Measurements from ENCODE around the gene SAPCD2. TPM values are rescaled to one million over a fixed set of nuclear protein-coding genes. Genes with fewer than 3 reads are reported as not detected.
A peak's percentile ranks its signal among the peaks of the same experiment; 100 is the strongest.
"Not testable (repeated sequence)": the region's sequence is repeated elsewhere in the genome, so short reads cannot be mapped to it uniquely, and the experiment has no call there.

Gene SAPCD2
- total RNA-seq, 4 donors from 2014 or later, result 0.15 to 5.9 (median 1.0) TPM; not detected in 1

- Histone ChIP-seq H3K4me3 (no peak overlapping the region), H3K27me3 (peaks cover 0 to 6% of the 10 kb centered on the region in 2 donors), H3K4me1 (no peaks in the 10 kb centered on the region), H3K36me3 (no peaks in the 10 kb centered on the region), H3K27ac (no peak overlapping the region), H3K9me3 (no peaks in the 10 kb centered on the region)
- TF ChIP-seq POLR2A (IDR thresholded peaks at IDR 0.05), result peak in 1 of 2 donors; percentile 9
- TF ChIP-seq CTCF (IDR thresholded peaks at IDR 0.05), result peak; percentile 87 to 94 (median 92)
- peak; percentile 47 to 72 for DNase-seq
- intact Hi-C loops (cut with DNase I; ENCODE audit: low total_unique reads), result no loop called here
These were observed 6.1 kb downstream of the SAPCD2 start for GRCh38 chr9:137064027-137064879.

GRCh38 chr9:137063311-137064026, 6.9 kb downstream of the SAPCD2 start:
- Histone ChIP-seq H3K9me3 (no peaks in the 10 kb centered on the region), H3K4me3 (no peak overlapping the region), H3K27ac (no peak overlapping the region), H3K27me3 (peaks cover 0 to 2% of the 10 kb centered on the region in 2 donors), H3K36me3 (no peaks in the 10 kb centered on the region), H3K4me1 (no peaks in the 10 kb centered on the region)
- TF ChIP-seq CTCF (IDR thresholded peaks at IDR 0.05) (no peak), POLR2A (IDR thresholded peaks at IDR 0.05) (no peak)
- DNase-seq, result no peak
- intact Hi-C loops (cut with DNase I; ENCODE audit: low total_unique reads), result no loop called here

GRCh38 chr9:137062798-137063197, 7.6 kb downstream of the SAPCD2 start:
- H3K4me3 ChIP-seq; H3K36me3 ChIP-seq; intact Hi-C loops (cut with DNase I; ENCODE audit: low total_unique reads); H3K27ac ChIP-seq; H3K4me1 ChIP-seq; H3K27me3 ChIP-seq; DNase-seq; H3K9me3 ChIP-seq: not testable (repeated sequence)

GRCh38 chr9:137062384-137062783, 8.0 kb downstream of the SAPCD2 start:
- intact Hi-C loops (cut with DNase I; ENCODE audit: low total_unique reads), result no loop called here
- H3K4me3 ChIP-seq, result no peak overlapping the region
- H3K36me3 ChIP-seq, result no peaks in the 10 kb centered on the region
- H3K4me1 ChIP-seq, result no peaks in the 10 kb centered on the region
- no peak overlapping the region for H3K27ac ChIP-seq
- no peaks in the 10 kb centered on the region for H3K27me3 ChIP-seq
- TF ChIP-seq CTCF (IDR thresholded peaks at IDR 0.05) (no peak), POLR2A (IDR thresholded peaks at IDR 0.05) (no peak)
- H3K9me3 ChIP-seq, result no peaks in the 10 kb centered on the region
- DNase-seq, result no peak

GRCh38 chr9:137058521-137059234, 11.7 kb downstream of the SAPCD2 start:
- Histone ChIP-seq H3K9me3 (no peaks in the 10 kb centered on the region), H3K4me3 (no peak overlapping the region), H3K27ac (no peak overlapping the region), H3K4me1 (peaks cover 6 to 23% of the 10 kb centered on the region in 2 donors), H3K27me3 (no peaks in the 10 kb centered on the region), H3K36me3 (no peaks in the 10 kb centered on the region)
- TF ChIP-seq POLR2A (IDR thresholded peaks at IDR 0.05) (no peak), CTCF (IDR thresholded peaks at IDR 0.05) (no peak)
- DNase-seq, result no peak
- intact Hi-C loops (cut with DNase I; ENCODE audit: low total_unique reads), result no loop called here

Data from uterus (tissue), 4 donors.